Hematopoietic multipotent progenitor cell treated with erythropoietin and hydrocortisone succinate and interleukin-3 and kit ligand, for 4 days (in vitro differentiated cells): Measurements from ENCODE around the gene MPND.

Source experiments
- DNase-seq: peaks from one replicate; pipeline ENCODE4 v3.0.0-alpha.2; 2015

The MPND gene, protein sequence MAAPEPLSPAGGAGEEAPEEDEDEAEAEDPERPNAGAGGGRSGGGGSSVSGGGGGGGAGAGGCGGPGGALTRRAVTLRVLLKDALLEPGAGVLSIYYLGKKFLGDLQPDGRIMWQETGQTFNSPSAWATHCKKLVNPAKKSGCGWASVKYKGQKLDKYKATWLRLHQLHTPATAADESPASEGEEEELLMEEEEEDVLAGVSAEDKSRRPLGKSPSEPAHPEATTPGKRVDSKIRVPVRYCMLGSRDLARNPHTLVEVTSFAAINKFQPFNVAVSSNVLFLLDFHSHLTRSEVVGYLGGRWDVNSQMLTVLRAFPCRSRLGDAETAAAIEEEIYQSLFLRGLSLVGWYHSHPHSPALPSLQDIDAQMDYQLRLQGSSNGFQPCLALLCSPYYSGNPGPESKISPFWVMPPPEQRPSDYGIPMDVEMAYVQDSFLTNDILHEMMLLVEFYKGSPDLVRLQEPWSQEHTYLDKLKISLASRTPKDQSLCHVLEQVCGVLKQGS

DNA sequence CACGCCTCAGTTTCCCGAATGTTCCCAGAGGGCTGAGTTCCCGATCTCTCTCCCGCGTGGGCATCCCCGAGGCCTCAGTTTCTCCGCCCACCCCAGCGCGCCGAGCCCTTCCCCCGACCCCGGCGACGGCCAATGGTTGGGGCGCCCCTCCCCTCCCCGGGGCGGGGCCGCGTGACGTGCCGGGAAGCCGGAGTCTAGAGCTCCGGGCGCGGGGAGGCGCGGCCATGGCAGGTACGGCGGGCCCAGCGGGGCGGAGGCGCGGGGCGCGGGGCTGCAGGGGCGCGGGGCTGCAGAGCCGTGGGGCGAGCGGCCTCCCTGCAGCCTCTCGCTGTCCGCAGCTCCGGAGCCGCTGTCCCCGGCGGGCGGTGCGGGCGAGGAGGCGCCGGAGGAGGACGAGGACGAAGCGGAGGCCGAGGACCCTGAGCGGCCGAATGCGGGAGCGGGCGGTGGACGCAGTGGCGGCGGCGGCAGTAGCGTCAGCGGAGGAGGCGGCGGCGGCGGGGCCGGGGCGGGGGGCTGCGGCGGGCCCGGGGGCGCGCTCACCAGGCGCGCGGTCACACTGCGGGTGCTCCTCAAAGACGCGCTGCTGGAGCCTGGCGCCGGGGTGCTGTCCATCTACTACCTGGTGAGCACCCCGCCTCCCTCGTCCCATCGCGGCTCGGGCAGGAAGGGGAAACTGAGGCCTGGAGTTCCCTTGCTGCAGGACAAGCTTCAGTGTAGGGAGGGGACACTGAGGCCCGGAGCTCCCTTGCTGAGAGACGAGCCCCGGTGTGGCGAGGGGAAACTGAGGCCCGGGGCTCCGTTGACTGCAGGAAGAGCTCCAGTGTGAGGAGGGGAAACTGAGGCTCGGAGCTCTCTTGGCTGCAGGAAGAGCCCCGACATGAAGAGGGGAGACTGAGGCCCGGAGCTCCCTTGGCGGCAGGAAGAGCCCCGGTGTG is at the start of gene MPND:
TSS of gene MPND (plus strand) at position 193 of the 938 bp plus-strand sequence. CDS start at position 225, 32 bp downstream.
- peak; percentile 95 for DNase-seq

DNA sequence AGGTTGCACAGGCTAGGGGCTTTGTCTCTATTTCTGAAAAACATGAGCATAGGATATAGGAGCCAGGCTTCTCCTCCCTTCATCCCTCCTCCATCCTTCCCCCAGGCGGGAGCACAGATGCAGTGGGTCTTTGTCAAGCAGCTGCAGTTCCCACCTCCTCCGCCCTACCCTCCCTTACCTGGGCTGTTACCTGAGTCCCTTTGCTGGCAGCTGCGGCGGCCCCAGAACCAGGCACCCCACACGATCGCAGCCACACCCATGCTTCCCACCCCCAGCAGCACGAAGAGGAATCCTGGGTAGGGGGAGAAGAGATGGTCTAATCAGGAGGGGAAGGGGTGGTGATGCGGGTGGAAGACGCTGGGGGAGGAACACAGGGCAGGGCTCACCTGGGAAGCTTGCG is 49.0 kb upstream of the MPND start:
- no peak for DNase-seq

DNA sequence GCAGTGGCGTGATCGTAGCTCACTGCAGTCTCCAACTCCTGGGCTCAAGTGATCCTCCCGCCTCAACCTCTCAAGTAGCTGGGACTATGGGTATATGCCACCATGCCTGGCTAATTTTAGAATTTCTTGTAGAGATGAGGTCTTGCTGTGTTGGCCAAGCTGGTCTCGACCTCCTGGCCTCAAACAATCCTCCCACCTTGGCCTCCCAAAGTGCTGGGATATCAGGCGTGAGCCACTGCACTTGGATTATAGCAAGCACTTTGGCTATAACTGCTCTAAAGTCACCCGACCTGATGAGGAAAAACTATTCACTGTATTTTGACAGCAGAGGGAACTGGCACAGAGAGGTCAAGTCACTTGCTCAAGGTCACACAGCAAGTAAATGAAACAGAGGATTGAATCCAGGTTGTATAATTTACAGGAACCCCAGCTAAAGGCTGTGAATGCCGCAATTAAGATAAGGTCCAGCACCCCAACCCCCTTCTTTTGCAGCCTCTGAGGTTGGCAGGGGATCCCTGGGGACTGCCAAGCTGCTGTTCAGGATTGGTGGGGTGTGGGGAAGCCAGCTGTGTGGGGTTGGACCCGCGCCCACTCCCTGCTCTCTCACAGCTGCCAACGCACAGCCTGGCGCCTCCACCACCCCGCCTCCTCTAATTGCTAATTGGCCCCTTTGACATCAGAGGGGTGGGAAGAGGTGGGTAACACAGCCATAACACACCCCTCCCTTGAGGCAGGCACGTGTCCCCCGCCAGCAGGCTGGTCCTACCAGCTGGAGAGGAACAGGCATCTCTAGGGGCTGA is 47.2 kb upstream of the MPND start:
- peak; percentile 56 for DNase-seq

DNA sequence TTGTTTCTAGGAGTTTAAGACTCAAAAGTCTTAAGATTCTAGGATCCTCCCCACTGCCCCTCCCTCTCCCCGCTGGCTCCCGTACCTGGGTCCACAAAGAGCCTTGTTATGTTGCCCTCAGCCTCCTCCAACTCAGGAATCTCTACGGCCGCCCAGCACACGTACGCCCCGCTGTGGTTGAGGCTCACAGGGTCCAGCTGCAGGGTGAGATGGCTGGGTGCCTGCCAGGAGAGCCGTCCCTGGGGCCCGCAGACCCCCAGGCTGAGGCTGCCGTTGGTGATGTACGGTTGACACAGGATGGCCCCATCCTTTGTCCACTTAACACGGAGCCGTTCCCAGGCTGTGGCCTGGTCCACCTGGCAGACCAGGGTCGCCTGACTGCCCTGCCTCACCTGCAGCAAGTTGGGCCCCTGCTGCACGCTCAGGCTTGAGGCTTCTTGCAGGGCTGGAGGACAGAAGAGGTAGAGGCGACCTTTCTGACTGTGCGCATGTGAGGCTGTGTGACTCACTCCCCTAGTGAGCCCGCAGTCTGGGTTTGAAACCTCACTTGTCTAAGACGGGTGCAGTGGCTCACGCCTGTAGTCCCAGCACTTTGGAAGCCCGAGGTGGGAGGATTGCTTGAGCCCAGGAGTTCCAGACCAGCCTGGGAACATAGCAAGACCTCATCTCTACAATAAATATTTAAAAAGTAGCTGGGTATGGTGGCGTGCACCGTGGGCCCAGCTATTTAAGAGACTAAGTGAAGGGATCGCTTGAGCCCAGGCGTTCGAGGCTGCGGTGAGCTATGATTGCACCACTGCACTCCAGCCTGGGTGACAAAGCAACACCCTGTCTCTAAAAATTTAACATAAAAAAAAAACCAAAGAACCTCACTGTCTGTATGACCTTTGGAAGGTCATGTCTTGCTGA is 45.2 kb upstream of the MPND start:
- DNase-seq = no peak

DNA sequence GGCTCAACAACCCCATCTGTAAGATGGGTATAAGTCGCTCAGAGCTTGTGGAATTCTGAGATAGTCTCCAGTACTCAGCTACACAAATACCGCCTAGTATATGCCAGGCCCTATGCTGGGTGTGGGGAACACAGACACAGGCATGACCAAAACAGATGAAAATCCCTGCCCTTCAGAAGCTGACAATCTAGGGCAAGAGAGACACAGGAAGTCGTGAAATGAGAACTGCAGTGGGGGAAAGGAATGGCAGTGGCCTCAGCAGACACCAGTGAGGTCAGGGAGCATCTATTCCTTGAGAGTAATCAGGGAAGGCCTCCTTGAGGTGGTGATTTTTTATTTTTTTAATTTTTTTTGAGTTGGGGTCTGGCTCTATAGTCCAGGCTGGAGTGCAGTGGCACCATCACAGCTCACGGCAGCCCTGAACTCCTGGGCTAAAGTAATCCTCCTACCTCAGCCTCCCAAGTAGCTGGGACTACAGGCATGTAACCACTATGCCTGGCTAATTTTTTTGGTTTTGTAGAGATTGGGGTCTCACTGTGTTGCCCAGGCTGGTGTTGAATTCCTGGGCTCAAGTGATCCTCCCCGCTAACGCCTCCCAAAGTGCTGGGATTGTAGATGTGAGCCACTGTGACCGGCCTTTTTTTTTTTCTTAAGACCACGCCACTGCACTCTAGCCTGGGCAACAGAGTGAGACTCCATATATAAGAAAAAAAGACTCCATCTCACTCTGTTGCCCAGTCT is 44.4 kb upstream of the MPND start:
- no peak for DNase-seq

DNA sequence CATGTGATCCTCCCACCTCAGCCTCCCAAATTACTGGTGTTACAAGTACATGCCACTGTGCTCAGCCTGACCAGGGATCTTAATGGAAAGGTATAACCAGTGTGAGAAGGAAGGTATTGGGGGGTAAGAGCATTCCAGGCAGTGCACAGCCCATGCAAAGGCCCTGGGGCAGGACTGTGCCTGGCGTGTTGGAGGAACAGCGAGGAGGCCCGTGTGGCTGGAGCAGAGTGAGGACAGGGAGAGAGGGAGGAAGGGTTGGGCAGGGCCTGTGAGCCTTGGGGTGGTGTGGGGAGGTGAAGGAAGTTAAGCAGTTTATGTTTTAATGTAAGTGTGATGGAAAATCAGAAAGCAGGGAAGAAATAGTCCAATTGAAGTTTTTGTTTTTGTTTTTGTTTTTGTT is 42.8 kb upstream of the MPND start:
- no peak for DNase-seq

DNA sequence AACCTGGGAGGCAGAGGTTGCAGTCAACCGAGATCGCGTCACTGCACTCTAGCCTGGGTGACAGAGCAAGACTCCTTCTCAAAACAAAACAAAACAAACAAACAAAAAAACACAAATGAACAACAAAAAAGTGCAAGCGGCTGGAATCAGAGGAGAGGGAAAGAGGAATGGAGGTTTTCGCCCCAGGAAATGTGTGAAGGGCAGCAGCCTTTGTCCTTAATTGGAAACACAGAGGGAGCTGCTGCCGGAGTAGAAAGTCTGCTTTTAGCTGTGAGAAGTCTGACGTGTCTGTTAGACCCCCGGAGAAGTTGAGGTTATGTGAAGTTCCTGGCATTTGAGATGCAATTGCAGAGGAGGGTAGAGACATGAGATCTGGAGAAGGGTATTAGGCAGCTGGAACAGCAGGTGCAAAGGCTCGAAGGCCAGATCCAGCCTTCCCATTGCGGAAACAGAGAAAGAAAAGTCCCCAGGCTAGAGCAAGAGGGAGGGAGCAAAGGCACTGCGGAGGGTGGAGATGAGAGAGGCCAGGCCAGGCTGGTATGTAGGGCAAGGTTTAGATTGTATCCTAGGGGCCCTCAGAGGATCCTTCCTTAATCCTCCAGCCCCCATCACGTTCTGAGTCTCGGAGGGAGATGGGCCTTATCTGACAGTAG is 41.6 kb upstream of the MPND start:
- peak; percentile 43 for DNase-seq

DNA sequence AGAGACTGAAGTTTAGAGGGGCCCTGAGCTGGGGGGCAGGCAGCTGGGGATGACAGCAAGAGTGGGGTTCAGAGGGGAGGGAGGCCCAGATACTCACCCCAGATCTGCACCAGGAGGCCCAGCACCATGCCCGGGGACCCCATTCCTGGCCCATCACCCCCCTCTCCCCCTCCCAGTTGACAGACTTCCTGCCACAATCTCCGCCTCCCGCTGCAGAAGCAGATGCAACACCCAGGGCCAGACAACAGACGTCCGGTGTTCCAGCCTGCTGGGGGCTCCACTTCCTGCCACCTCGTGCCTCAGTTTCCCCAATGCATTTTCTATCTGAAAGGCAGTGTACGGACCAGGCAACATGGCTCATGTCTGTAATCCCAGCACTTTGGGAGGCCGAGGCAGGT is 41.1 kb upstream of the MPND start, which contains the start of gene TMIGD2:
TSS of gene TMIGD2 (minus strand) at position 147 of the 398 bp plus-strand sequence. CDS start at position 143, 4 bp downstream.
- DNase-seq = peak; percentile 54

DNA sequence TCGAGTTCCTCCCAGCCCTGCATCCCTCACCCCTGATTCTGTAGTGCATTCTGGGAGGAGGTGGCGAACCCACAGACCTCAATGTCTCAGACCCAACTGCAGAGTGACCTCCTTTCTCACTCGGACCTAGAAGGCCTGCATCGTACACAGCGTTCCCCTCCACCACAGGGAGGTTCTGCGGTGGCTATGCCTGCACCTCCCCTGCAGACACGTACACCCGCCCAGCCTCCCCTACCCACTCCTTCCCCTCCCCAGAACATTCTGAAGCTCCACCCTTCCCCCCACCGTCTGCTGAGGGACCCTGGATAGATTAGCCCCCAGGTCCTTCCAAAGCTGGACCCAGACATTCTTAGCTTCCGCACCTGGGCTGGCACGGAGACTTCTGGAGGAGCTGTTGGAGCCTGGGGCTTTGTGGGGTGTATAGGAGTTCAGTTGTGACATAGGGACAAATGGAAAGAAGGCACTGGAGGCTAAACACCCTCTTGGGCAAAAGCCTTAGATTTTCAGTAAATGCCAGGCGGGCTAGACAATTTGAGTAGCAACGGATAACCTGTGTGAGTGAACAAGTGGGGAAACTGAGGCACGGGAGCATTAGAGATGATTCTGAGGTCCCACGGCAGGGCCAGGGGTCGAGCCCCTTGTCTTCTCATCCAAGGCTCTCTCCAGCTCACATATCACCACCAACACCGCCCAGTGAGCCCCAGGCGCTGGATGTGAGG is 39.4 kb upstream of the MPND start:
- no peak for DNase-seq

DNA sequence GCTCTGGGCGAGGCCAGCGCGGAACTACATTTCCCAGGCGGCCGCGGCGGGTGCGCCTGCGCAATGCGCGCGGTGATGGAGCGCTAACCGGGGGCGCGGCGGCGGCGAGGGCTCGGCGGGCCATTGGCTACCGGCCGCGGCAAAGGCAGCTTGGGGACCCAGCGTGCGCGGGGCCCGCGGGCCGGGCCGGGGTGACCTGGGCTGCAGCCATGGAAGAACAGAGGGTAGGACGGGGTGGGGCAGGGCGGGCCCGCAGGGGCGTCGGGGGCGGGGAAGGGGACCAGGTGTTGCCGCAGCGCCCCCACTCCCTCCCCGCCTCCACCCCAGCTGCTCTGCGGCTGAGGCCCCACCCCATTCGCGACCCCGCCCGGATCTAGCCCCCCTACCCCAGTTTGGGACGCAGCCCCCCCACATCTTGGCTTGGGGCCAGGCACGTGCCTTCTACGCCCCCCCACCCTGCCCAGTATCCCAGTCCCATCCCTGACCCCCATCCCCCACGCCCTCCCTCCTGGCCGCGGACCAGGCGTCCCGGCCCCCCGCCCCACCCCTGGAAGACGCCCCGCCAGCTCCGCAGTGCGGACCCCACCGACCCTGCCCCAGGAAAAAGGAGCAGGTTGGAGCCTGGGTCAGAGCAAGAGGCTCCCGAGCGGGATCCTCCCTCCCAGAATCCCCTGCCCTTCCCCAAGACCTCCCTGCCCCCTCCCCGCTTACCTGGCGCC is 38.7 kb upstream of the MPND start, which contains the start of gene FSD1:
TSS of gene FSD1 (plus strand) at position 61 of the 719 bp plus-strand sequence. CDS start at position 210, 149 bp downstream.
- DNase-seq = peak; percentile 86

DNA sequence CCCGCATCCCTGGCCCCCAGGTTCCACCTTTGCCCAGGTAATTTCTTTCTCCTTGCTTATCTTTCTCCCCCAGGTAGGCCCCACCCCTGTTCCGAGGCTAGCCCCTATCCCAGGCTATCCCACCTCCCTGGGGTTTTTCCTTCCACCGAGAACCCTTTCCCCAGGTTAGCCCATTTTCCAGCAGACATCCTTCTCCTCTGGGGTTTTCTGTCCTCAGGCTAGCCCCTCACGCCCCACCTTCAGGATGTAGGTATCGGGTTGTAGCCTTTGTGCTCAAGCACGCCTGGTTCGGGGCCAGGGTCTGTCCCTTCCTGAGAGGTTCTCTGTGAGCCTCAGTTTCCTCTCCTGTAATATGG is 38.1 kb upstream of the MPND start:
- no peak for DNase-seq

DNA sequence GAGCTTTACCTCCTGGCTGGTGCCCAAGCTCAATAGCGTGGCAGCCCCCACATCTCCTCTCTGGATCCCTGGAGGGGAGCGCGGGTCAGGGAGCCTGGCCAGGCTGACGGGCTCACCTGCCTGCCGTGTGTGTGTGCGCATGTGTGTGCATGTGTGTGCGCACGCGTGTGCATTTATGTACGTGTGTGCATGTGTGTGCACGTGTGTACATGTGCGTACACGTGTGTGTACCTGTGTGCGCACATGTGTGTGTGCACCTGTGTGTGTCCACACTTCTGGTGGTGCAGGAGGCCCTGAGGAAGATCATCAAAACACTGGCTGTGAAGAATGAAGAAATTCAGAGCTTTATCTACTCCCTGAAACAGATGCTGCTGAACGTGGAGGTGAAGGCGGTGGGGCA is 37.7 kb upstream of the MPND start:
- DNase-seq = no peak

DNA sequence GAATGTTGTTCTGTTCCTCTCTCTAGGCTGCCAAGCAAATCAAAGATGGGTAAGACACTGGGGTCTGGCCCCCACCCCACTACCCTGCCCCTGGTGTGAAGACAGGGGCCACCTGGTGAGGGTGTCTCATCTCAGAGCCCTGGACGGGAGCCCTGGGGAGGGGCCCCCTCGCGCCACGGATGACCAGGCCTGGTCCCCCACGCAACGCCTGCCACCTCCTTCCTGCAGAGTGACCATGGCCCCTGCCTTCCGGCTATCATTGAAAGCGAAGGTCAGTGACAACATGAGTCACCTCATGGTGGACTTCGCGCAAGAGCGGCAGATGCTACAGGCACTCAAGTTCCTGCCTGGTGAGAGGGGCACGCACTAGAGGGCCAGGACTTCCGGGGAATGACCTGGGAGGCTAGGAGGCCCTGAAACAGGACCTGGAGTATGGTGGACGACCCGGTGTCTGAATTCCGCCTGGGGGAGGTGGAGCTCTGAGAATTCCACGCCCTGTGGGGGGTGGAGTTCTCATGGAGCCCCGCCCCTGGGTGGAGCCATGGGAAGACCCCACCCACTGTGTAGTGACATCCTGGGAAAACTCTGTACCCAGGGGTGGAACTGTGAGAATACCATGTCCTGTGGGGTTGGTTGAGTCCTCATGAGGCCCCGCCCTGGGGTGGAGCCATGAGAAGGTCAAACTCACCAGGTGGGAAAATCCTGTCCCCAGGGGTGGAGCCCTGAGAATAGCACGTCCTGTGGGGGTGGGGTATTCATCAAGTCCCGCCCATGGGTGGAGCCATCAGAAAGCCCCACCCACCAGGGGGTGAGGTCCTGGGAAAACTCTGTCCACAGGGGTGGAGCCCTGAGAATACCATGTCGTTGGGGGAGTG is 32.9 kb upstream of the MPND start:
- peak; percentile 42 for DNase-seq

DNA sequence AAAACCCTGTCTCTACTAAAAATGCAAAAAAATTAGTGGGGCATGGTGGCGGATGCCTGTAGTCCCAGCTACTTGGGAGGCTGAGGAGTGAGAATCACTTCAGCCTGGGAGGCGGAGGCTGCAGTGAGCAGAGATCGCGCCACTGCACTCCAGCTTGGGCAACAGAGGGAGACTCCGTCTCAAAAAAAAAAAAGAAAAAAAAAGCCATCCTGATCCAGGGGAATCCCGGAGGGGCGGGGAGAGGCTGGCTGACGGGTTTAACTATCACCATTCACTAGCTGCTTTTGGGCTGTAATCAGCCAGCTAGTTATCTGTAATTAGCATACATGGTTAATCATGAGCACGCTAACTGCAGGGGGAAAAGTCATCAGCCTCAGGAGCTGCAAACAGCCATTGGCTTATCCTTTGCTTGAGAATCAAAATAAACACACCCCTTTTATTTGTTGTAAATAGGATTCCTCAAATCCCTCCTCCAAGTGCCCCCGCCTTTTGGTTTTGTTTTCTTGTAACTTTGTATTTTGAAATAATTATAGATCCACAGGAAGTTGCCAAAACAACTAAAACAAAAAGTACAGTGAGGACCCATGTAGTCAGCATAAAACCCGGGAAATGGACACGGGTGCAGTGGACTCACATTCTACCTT is 29.4 kb upstream of the MPND start:
- DNase-seq = no peak

DNA sequence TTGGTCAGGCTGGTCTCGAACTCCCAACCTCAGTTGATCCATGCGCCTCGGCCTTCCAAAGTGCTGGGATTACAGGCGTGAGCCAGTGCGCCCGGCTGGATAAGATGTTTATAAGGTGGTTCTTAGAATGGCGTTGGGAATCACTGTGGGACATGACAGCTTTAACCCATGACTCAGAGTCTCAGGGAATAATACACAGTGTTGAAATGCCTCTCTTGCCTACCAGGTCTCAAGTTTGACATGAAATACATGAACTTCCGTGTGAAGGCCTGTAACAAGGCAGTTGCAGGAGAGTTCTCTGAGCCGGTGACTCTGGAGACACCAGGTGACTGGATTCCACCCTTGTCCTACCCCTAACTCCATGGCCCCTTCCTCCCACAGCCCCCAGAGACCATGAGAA is 26.4 kb upstream of the MPND start:
- DNase-seq = no peak

DNA sequence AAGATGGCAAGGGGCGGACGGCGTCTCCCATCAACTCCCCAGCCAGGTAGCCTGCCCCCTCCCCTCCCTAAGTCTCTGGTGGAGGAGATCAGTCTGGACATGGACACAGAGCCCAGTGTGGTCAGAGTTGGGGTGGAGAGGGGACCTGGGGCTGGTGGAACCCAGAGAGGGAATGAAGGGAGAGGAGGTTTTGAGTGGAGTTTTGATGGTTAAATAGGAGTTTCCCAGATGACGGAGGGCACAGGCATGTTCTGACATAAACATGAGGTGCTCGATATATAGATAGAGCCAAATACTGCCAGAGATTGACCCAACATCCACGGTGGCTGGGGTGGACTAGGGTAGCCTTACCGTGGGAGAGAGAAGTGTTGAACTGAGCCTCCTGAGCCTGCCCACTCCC is 24.9 kb upstream of the MPND start:
- no peak for DNase-seq

DNA sequence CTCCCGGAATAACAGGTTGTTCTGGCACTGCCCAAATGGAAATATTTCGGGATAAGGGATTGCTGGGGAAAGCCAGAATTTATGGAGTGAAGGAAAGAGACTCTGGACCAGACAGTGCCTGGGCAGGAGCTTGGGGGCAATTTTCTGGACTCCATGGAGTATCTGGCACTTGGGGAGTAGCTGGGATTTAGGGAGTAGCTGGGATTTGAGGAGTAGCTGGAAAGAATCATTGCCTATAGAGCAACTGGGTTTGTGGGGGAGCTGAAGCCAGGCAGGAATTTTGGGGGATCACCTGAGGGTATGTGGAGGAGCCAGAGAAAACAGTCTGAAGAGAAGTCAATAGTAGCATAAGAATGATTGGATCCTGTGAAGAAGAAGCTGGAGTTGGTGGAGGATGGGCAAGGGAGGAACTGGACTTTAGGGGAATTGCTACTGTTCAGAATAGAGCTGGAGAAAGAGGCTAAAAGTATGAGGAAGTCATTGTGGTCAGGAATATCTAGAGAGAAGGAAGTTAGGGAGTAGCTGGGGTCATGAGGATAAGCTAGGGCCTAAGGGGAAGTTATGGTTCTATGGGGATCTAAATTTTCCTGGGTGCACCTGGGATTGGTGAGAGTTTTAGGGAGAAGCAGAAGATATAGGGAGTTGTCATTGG is 24.2 kb upstream of the MPND start:
- no peak for DNase-seq
